Endometrium (tissue), 2 donors: ENCODE data around the gene S100A3.

ENCODE experiments used
- FAIRE-seq: peaks from 2 replicates; lab custom pipeline; 2012; peaks lifted over from hg19 to GRCh38; lab: Jason Lieb, UNC
- donor health status: control.
- donor health status: control.

Gene S100A3

GRCh38 chr1:153547560-153548551 lies 1.2 kb downstream of the S100A3 start:
- FAIRE-seq = no peak

DNA sequence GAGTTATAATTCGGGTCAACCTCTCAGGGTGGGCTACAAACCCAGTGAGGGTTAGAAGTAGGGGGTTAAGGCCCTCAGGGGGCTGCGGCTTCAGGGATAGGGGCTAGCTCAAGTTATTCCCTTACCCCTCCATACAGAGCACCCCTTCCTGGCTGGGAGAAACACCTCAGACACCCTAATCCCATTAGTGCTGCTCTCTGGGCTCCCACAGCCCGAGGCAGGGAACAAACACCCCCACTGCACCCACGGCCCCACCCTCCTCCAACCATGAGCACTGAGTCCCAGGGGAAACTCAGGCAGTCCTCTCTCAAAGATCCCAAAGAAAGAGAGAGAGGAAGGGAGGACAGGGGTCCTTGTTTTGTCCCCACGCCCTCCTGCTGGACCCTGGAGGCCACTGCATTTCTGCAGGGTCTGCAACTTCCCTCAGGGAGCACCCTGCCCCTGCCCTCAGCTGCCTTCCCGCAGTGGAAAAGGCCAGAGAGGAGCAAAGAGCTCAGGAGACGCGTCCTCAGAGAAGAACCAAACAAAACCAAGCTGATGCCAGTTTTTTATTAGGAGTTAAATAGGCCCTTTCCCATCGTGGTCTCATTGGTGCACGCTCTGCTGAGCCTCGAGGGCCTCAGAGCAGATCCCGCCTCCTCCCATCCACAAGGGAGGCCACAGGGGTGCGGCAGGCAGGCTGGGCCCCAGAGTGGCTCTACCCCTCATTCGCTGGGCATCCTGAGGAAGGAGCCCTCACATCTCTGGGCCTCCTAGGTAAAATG lies 2.1 kb downstream of the S100A3 start:
- no peak for FAIRE-seq

- FAIRE-seq = no peak
Observed at GRCh38 chr1:153546371-153546770, 2.7 kb downstream of the S100A3 start.

DNA sequence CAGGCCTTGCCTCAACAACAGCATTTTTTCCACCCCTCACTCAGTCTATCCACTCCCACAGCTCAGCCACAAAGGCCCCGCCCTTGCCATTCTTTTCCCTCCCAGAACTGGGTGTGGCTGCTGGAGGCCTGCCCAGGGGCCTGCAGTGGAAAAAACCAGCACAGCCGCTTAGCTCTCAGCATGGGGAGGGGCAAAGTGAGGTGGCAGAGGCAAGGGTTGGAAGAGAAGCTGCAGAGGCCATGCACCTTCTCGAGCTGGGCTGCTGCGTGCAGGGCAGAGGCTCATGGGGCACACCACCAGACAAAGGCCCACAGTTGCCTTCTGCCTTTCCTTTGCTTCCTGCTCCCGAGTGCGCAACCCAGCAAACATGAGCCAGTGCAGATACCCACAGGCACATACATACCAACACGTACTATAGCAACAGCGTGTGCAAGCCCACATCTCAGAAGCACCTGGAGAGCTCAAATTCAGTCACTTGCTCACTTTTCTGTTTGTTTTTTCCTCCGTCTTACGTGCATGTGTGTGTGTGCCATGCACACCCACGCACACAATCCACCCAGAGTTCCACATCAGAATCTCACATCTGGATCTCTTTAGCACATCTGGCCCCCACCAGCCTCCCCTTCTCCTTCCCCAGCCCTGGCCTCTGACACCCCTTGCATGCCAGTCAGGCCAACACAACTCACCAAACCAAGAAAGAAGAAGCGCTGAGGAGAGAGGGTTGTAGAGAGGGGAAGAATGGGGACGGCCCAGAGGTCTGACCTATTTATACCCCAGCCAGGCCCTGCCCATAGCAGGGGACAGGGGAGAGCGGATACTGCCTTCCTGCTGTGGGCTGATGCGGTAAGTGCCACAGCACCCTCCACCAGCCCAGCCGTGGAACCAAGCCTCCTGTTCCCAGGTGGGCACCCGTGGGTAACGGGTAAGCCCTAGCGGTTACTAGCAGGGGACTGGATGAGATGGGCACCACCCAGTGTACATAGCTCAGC lies 3.7 kb downstream of the S100A3 start, which contains the start of gene S100A4:
S100A4 (minus strand) TSS at position 740 of the 989 bp plus-strand sequence. CDS start 1,012 bp downstream, outside the sequence.
- FAIRE-seq = peak; percentile 79

GRCh38 chr1:153544453-153545066 lies 4.5 kb downstream of the S100A3 start:
- FAIRE-seq = no peak

DNA sequence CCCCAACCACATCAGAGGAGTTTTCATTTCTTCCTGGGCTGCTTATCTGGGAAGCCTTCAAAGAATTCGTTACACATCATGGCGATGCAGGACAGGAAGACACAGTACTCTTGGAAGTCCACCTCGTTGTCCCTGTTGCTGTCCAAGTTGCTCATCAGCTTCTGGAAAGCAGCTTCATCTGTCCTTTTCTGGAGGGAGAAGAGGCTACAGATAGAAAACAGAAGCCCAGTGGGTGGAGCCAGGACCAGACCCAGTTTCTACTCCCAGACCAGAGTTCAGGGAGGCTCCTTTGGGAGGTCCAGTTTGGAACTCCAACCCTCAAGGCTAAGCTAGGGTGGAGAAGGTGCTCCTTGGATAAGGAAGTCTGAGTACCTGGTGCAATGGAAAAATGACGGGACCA lies 5.3 kb downstream of the S100A3 start:
- no peak for FAIRE-seq

- no peak for FAIRE-seq
Observed at GRCh38 chr1:153542956-153543711, 5.9 kb downstream of the S100A3 start.

GRCh38 chr1:153541641-153542590 lies 7.1 kb downstream of the S100A3 start:
- no peak for FAIRE-seq

DNA sequence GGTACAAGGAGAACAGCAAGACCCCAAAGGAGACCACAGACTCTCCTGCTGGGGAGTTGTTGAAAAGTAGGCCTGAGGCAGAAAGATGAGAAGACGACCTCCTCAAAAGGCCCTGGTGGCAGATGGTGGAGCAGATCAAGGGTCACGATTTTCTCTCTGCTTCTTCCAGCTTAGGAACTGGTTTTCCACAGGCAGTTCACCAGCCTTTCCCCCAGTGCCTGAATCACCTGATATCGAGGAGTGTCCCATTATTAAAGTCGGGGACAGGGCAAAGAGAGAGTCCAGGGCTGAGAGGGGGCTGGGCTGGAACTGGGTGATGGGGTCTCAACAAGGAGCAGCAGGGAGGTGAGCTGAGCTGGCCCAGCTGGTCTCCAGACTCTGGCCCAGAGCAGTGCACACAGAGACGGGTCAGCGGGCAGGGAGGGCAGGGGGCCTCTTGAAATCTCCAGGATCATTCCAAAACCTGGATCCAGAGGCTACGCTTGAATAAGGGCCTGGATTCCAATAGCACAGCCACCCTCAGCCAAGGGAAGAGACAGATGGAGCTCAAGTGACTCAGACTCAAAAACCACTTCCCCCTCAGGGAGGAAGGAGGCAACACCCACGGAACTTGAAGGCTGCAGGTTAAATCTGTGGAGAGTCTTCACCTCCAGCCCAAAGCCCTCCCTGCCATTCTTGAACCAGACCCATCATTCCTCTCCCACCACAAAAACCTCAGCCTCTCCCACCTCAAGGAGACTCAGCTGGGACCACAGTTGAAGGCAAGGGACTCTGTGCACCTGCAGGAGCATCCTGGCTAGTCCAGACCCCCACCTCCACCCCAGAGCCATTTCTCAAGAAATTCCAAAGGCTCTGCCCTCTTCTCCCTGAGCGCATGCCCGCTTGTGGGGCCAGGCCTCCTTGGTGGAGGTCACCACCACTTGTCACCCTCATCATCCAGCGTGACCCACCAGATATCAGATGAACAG lies 8.4 kb downstream of the S100A3 start, which contains the start of gene S100A5:
S100A5 (minus strand) TSS at position 541 of the 968 bp plus-strand sequence. CDS start 743 bp downstream, outside the sequence.
- no peak for FAIRE-seq

GRCh38 chr1:153539395-153540093 lies 9.5 kb downstream of the S100A3 start:
- FAIRE-seq = no peak

GRCh38 chr1:153538315-153538821 lies 10.7 kb downstream of the S100A3 start:
- no peak for FAIRE-seq

DNA sequence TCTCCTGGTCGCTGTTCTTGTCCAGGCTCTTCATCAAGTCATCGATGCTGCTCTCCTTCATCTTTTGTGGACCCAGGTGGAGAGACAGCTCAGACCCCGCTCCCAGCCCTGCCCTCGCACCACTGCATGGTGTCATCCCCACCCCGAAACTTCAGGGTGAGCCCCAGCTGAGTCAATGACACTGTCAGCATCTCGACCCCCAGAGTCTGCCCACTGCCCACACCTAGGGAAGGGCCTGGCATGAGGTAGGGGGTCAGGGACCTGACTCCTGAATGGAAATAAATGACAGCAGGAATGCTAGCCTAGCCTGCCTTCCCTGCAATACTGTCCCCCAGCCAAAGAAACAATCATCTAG lies 11.7 kb downstream of the S100A3 start:
- FAIRE-seq = no peak

- no peak for FAIRE-seq
Observed at GRCh38 chr1:153536671-153537375, 12.2 kb downstream of the S100A3 start.

DNA sequence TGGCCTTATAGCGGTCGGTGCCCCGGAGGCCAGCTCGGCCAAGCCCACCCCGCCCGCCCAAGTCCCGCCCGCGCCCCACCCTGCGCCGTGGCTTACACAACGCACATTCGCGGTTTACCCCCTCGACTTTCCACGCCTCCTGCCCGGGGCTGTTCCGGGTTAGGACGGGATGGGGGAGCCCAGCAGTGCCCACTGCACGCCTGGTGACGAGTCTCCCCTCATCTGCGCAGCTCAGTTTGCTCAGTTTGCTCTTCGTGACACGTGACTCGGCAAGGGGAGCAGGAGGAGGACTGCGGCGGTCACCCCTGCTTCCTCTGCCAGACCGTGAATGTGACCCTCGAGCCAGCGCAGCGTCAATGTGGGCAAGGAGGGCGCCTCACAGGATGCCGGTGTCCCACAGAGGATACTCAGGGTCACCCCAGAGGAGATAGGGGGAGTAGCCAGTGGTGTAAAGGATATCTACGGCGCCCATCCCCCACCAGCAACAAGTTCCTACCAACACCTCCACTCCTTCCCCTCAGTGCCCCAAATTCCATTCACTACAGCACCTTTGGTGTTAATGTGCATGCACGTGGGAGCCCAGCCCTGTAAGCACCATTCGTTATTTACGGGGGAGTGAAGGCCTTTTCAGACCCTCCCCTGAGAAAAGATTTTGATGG lies 12.9 kb downstream of the S100A3 start:
- FAIRE-seq = no peak

DNA sequence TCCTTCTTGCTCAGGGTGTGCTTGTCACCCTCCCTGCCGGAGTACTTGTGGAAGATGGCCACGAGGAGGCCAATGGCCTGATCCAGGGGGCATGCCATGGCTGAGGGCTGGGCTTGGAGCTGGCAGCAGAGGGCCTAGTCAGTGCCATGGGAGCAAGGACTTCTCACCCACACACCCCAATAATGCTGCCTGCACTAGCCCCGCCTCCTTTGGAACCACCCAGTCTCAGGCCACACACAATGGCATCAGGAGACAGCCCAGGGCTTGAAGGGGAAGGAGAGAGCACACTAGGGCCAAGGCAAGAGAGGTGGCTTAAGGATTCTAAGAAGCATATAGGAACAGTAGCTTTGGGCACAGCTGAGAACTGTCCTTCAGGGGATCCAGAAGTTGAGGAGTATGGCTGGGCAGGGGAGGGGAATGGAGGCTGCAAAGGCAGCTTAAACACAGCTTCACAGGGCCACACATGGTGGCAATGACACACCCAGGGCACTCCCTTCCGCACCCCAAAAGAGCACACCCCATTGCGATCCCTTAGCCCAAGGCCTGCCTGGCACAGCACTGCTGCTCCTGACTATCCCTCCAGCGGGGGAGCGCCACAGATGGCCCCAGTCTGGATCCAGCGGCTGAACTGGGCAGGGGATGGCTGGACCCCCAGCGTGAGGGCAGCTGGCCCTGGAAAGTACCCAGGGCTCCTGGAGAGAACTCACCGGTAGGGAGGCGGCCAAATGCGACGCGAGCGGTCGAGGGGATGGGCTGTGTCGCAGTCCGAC lies 13.6 kb downstream of the S100A3 start, which contains the start of gene S100A6:
S100A6 (minus strand) TSS at position 750 of the 770 bp plus-strand sequence; CDS start at position 98, 652 bp downstream.
- FAIRE-seq = no peak
